Measurements from ENCODE around the gene HBZ. TPM values are rescaled to one million over a fixed set of nuclear protein-coding genes. Genes with fewer than 3 reads are reported as not detected.

HBZ gene
- total RNA-seq, 1 experiment from 2014 or later, result not detected

- H2AFZ ChIP-seq (ENCODE audit: low read length), result no peak overlapping the region
- TF ChIP-seq EZH2 (IDR thresholded peaks at IDR 0.05; ENCODE audit: low read length, unreplicated experiment) (no peak), EZH2phosphoT487 (IDR thresholded peaks at IDR 0.05; ENCODE audit: borderline replicate concordance, low read length) (no peak), CTCF (conservative IDR thresholded peaks at IDR 0.05; ENCODE audit: low read depth, low read length) (no peak)
- no peaks in the 10 kb centered on the region for H3K4me1 ChIP-seq (ENCODE audit: insufficient read depth, low read length)
- no peak overlapping the region for H3K27ac ChIP-seq (ENCODE audit: low read length)
- H3K79me2 ChIP-seq (ENCODE audit: low read length), result no peaks in the 10 kb centered on the region
- H3K9ac ChIP-seq (ENCODE audit: low read length), result no peak overlapping the region
- no peaks in the 10 kb centered on the region for H3K27me3 ChIP-seq (ENCODE audit: low read length)
- H3K4me2 ChIP-seq (ENCODE audit: low read length), result no peak overlapping the region
- intact Hi-C loops (cut with micrococcal nuclease), result no loop called here
- ChIA-PET POLR2A (ENCODE audit: unreplicated experiment) (no interaction called here), CTCF (no interaction called here)
- DNase-seq, result no peak
- H3K36me3 ChIP-seq (ENCODE audit: low read depth, low read length), result no peaks in the 10 kb centered on the region
- no peaks in the 10 kb centered on the region for H4K20me1 ChIP-seq (ENCODE audit: low read length)
- BruUV-seq (replicated peaks), result no TSS peak
- H3F3A ChIP-seq (ENCODE audit: low read length, unreplicated experiment), result no peaks in the 10 kb centered on the region
- no peak overlapping the region for H3K4me3 ChIP-seq (ENCODE audit: low read length)
- no peak for ATAC-seq
- H3K9me2 ChIP-seq (replicated peaks; ENCODE audit: low read length), result no peaks in the 10 kb centered on the region
- no peaks in the 10 kb centered on the region for H3K9me3 ChIP-seq (ENCODE audit: low read length)
Observed at GRCh38 chr16:143456-143855, 9.0 kb upstream of the HBZ start.

GRCh38 chr16:144797-145252 lies 7.6 kb upstream of the HBZ start:
- H3K36me3 ChIP-seq (ENCODE audit: low read depth, low read length), result no peaks in the 10 kb centered on the region
- no peak overlapping the region for H3K4me2 ChIP-seq (ENCODE audit: low read length)
- H4K20me1 ChIP-seq (ENCODE audit: low read length), result no peaks in the 10 kb centered on the region
- ChIA-PET CTCF (no interaction called here), POLR2A (ENCODE audit: unreplicated experiment) (no interaction called here)
- DNase-seq, result no peak
- no peak for ATAC-seq
- H3K79me2 ChIP-seq (ENCODE audit: low read length), result no peaks in the 10 kb centered on the region
- H3K27ac ChIP-seq (ENCODE audit: low read length), result no peak overlapping the region
- no peaks in the 10 kb centered on the region for H3K9me3 ChIP-seq (ENCODE audit: low read length)
- H3F3A ChIP-seq (ENCODE audit: low read length, unreplicated experiment), result no peaks in the 10 kb centered on the region
- H2AFZ ChIP-seq (ENCODE audit: low read length), result no peak overlapping the region
- H3K9ac ChIP-seq (ENCODE audit: low read length), result no peak overlapping the region
- TF ChIP-seq CTCF (conservative IDR thresholded peaks at IDR 0.05; ENCODE audit: low read depth, low read length) (no peak), EZH2phosphoT487 (IDR thresholded peaks at IDR 0.05; ENCODE audit: borderline replicate concordance, low read length) (no peak), EZH2 (IDR thresholded peaks at IDR 0.05; ENCODE audit: low read length, unreplicated experiment) (no peak)
- no peaks in the 10 kb centered on the region for H3K9me2 ChIP-seq (replicated peaks; ENCODE audit: low read length)
- no peaks in the 10 kb centered on the region for H3K4me1 ChIP-seq (ENCODE audit: insufficient read depth, low read length)
- H3K4me3 ChIP-seq (ENCODE audit: low read length), result no peak overlapping the region
- no TSS peak for BruUV-seq (replicated peaks)
- H3K27me3 ChIP-seq (ENCODE audit: low read length), result no peaks in the 10 kb centered on the region
- intact Hi-C loops (cut with micrococcal nuclease), result no loop called here

- intact Hi-C loops (cut with micrococcal nuclease), result no loop called here
- Histone ChIP-seq H3K9me2 (replicated peaks; ENCODE audit: low read length) (no peaks in the 10 kb centered on the region), H3K4me2 (ENCODE audit: low read length) (no peak overlapping the region), H3K79me2 (ENCODE audit: low read length) (no peaks in the 10 kb centered on the region), H3K4me1 (ENCODE audit: insufficient read depth, low read length) (no peaks in the 10 kb centered on the region), H3K9me3 (ENCODE audit: low read length) (no peaks in the 10 kb centered on the region), H2AFZ (ENCODE audit: low read length) (no peak overlapping the region), H4K20me1 (ENCODE audit: low read length) (no peaks in the 10 kb centered on the region), H3K4me3 (ENCODE audit: low read length) (no peak overlapping the region), H3F3A (ENCODE audit: low read length, unreplicated experiment) (no peaks in the 10 kb centered on the region), H3K9ac (ENCODE audit: low read length) (no peak overlapping the region), H3K36me3 (ENCODE audit: low read depth, low read length) (no peaks in the 10 kb centered on the region), H3K27me3 (ENCODE audit: low read length) (no peaks in the 10 kb centered on the region), H3K27ac (ENCODE audit: low read length) (no peak overlapping the region)
- ATAC-seq, result no peak
- BruUV-seq (replicated peaks), result no TSS peak
- no peak for DNase-seq
- no peak for TF ChIP-seq EZH2phosphoT487 (IDR thresholded peaks at IDR 0.05; ENCODE audit: borderline replicate concordance, low read length)
- TF ChIP-seq EZH2 (IDR thresholded peaks at IDR 0.05; ENCODE audit: low read length, unreplicated experiment), result no peak
- TF ChIP-seq CTCF (conservative IDR thresholded peaks at IDR 0.05; ENCODE audit: low read depth, low read length), result no peak
- ChIA-PET CTCF (no interaction called here), POLR2A (ENCODE audit: unreplicated experiment) (no interaction called here)
Observed at GRCh38 chr16:146646-147045, 5.8 kb upstream of the HBZ start.
